D721Med (cell line): ENCODE results near the gene DACH1.

Experiments
- DNase-seq: peaks from one replicate; pipeline ENCODE4 v3.0.0; 2011; ENCODE audit warnings: low spot score; ENCODE audit not compliant: insufficient read length
- FAIRE-seq: peaks from 2 replicates; lab custom pipeline; 2011; peaks lifted over from hg19 to GRCh38; lab: Jason Lieb, UNC
- CTCF ChIP-seq: IDR thresholded peaks from 2 replicates; pipeline ENCODE4 v1.5.1; 2012; ENCODE audit warnings: mild to moderate bottlenecking, control low read depth; ENCODE audit not compliant: insufficient read depth; ENCODE audit errors: missing control alignments

The DACH1 gene

GRCh38 chr13:71609271-71609670 is 257.7 kb downstream of the DACH1 start:
- no peak for DNase-seq
- no peak for TF ChIP-seq CTCF
- no peak for FAIRE-seq

- DNase-seq = no peak
- no peak for FAIRE-seq
- no peak for TF ChIP-seq CTCF
Measured at GRCh38 chr13:71607575-71607974, 259.4 kb downstream of the DACH1 start.

- FAIRE-seq (no peak), DNase-seq (no peak)
- no peak for TF ChIP-seq CTCF
Measured at GRCh38 chr13:71606818-71607217, 260.2 kb downstream of the DACH1 start.

- FAIRE-seq (peak; percentile 55), DNase-seq (no peak)
- no peak for TF ChIP-seq CTCF
Measured at GRCh38 chr13:71605744-71606143, 261.3 kb downstream of the DACH1 start.

- DNase-seq = no peak
- no peak for FAIRE-seq
- no peak for TF ChIP-seq CTCF
Measured at GRCh38 chr13:71603255-71603654, 263.7 kb downstream of the DACH1 start.

- DNase-seq (no peak), FAIRE-seq (peak; percentile 32)
- no peak for TF ChIP-seq CTCF
Measured at GRCh38 chr13:71602344-71602743, 264.7 kb downstream of the DACH1 start.

- DNase-seq = no peak
- no peak for TF ChIP-seq CTCF
- FAIRE-seq = no peak
Measured at GRCh38 chr13:71597150-71597549, 269.9 kb downstream of the DACH1 start.
